Measurements from ENCODE around the gene CEP126.

DNA sequence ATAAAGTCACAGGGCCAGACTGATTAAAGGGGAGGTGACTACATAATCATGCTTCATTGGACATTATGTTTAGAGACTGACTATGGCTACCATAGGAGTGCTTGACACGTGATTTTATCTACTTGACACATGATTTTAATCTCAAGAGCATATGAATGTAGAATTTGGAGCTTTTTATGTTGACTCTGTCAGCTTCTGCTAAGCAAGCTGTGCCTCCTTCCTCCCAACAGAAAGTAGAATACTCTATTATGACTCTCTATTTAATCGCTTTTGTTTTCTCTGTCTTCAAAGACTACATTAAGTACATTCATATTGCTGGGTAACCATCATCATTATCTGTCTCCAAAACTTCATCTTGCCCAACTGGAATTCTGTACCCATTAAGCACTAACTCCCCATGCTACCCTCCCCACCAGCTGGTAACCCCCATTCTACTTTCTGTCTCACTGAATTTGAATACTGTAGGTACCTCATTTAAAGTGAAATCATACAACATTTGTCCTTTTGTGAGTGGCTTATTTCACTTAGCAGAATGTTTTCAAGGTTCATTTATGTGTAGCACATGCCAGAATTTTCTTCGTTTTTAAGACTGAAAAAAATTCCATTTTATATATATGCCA, 26.2 kb downstream of the CEP126 start:
- TF ChIP-seq CTCF (tag by site-specific recombination; IDR thresholded peaks at IDR 0.05) (no peak), ZNF2 (tag by site-specific recombination; IDR thresholded peaks at IDR 0.05) (no peak), ZNF510 (tag by site-specific recombination; IDR thresholded peaks at IDR 0.05; ENCODE audit: insufficient replicate concordance) (no peak), ZNF23 (tag by site-specific recombination; IDR thresholded peaks at IDR 0.05; ENCODE audit: borderline replicate concordance) (no peak), ZNF174 (tag by site-specific recombination; IDR thresholded peaks at IDR 0.05) (no peak), ZFP69B (tag by site-specific recombination; IDR thresholded peaks at IDR 0.05) (no peak), ZNF580 (tag by site-specific recombination; IDR thresholded peaks at IDR 0.05) (no peak), ZNF596 (tag by site-specific recombination; IDR thresholded peaks at IDR 0.05) (no peak), ZNF157 (tag by site-specific recombination; IDR thresholded peaks at IDR 0.05) (no peak), FEZF1 (tag by site-specific recombination; IDR thresholded peaks at IDR 0.05) (no peak), REST (tag by site-specific recombination; IDR thresholded peaks at IDR 0.05) (no peak)
- TF ChIP-seq, protein P1, sequence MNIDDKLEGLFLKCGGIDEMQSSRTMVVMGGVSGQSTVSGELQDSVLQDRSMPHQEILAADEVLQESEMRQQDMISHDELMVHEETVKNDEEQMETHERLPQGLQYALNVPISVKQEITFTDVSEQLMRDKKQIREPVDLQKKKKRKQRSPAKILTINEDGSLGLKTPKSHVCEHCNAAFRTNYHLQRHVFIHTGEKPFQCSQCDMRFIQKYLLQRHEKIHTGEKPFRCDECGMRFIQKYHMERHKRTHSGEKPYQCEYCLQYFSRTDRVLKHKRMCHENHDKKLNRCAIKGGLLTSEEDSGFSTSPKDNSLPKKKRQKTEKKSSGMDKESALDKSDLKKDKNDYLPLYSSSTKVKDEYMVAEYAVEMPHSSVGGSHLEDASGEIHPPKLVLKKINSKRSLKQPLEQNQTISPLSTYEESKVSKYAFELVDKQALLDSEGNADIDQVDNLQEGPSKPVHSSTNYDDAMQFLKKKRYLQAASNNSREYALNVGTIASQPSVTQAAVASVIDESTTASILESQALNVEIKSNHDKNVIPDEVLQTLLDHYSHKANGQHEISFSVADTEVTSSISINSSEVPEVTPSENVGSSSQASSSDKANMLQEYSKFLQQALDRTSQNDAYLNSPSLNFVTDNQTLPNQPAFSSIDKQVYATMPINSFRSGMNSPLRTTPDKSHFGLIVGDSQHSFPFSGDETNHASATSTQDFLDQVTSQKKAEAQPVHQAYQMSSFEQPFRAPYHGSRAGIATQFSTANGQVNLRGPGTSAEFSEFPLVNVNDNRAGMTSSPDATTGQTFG (tag by site-specific recombination; IDR thresholded peaks at IDR 0.05; ENCODE audit: borderline replicate concordance): no peak

Data from HEK293 (cell line).